RPMI8226 (cell line): ENCODE results near the gene CPHXL2.

ENCODE experiments used
- DNase-seq: peaks from one replicate; pipeline ENCODE4 v3.0.0-alpha.2; 2015

Gene CPHXL2

GRCh38 chr16:75635036-75635435, 41.8 kb downstream of the CPHXL2 start:
- no peak for DNase-seq

DNA sequence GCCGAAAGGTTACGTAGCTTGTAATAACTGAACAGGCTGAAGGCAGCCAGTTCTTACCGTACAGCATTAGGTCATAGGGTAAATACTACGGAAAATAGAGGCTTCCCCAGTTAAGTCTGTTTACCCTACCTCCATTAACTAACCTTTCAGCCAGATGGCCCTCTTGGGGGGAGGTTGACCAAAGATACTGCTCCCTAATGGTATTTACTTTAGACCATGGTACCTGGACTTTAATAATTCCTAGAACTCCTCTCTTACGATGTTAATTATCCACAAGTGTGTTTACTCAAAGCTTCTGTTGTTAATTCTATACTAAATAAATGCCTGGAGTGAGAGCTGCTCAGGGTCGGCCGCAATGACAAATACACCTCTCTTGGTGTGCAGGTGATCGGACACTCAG, 44.0 kb downstream of the CPHXL2 start:
- DNase-seq = no peak

DNA sequence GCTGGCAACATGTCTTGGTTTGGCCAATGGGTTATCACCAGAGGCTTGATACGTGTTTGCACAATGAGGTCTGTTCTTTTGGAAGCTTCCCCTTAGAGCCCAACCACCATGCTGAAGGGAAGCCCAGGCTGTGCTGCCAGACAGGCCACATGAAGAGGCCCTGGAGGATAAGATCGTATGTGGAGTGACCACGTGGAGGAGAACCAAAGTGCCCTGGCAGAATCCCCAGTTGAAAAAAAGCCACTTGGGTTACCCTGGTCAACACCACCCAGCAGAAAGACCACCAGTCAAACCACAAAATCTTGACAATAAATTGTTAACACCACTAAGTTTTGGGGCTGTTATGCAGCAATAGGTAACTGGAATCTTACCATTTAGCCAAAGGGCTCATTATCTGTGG, 46.8 kb downstream of the CPHXL2 start:
- DNase-seq = no peak

- no peak for DNase-seq
Measured at GRCh38 chr16:75629132-75629531, 47.7 kb downstream of the CPHXL2 start.

- no peak for DNase-seq
Measured at GRCh38 chr16:75628351-75628750, 48.5 kb downstream of the CPHXL2 start.

DNA sequence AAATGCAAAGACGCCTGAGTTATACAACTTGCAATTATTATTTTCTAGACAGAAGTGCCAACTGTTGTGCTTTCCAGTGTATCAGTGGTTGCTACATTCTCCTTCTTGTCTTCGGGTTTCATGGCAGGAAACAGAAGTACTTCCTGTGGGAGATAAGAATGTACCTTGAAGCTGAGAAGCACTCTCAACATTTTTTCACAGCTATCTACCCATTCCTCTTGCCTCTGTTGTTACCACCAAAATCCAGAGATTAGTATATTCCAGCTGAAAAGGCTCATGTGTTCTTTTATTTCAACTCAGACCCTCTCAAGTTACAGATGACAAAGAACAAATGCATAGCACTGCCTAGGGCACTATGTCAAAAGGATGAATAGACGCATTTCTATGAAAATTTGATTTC, 49.0 kb downstream of the CPHXL2 start:
- DNase-seq = no peak

DNA sequence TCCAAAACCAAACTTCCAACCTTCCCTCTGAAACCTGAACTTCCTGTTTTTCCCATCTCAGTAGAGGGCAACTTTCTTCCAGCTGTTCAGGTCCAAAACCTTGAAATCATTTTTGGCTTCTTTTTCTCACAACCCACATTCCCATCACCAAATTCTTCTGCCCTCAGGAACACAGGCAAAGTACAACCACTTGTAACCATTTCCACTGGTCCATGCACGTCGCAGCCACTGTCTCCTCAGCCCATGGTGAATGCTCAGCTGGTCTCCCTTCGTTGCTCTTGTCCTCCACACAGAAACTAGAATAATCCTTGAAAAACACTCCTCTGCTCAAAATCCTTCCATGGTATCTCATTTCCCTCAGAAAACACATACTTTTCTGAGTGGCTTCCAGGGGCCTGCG, 50.0 kb downstream of the CPHXL2 start:
- DNase-seq = no peak

GRCh38 chr16:75624921-75625334, 51.9 kb downstream of the CPHXL2 start:
- DNase-seq = no peak

- DNase-seq = peak; percentile 99
Measured at GRCh38 chr16:75622761-75623605, 53.8 kb downstream of the CPHXL2 start, which contains the start of gene ADAT1. ADAT1 (minus strand) TSS chr16:75623281; CDS start chr16:75620799, 2,482 bp downstream.

DNA sequence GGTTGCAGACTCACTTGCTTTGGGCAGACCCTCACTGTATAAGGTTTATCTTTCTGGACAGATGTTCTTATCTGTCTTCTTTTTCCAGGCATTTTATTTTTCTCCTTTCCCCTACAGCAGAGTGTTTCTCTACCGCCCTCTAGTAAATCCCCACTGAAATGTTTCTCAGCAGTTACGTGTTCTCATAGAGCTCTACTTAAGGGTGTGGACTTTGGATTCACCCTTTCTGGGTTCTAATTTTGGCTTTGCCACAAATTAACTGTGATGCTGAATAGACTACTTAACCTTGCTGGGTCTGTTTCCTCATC, 55.7 kb downstream of the CPHXL2 start:
- peak; percentile 11 for DNase-seq

DNA sequence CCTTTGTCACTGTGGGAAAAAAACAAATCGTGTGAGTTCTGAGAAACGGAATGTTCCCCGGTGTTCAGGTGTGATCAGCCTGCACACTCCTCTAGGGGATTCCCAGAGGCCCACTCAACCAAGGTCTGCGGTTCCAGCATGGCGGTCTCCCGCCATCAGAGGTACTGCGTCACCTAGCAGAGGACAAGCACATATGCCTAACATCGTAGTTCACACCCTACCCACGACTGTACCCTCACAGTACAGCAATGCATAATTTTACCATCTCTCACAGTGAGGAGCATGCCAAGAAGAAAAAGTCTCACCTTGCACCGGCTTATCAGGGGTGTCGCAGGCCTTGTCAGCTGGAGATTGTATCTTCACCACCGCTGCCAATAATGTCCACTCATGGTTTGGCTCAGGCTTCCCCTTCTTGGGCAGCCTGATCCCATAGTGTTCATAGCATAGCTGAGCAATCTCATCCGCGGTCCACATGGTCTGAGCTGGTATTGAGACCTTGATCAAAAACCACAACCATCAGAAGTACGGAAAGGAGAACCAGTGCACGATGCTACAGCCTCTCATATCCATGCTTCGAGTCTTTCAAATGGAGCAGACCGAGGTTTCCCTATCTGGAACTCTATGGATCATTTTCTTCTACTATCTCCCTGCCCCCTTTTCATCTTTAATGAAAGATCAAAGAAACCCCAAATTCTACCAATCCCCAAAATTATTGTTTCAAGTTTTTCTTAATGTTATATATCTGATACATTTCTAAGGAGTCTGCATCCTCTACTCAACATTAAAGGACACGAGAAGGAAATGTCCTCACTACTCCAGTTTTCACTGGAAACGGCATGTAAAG, 56.3 kb downstream of the CPHXL2 start:
- no peak for DNase-seq

DNA sequence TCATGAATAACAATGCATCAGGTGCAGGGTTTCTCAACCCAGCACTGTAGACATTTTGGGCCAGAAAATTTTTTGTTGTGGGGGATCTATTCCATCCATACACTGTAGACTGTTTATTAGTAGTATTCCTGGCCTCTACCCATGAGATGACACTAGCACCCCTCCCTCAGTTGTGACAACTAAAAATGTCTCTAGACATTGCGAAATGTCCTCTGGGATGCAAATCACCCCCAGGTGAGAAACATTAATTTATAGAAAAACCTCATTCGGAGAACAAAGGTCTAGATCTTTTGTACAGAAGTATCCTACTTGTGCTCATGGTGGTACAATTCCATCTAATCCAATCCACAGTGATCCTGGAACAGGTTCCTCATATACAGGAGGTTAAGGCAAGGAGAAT, 58.0 kb downstream of the CPHXL2 start:
- no peak for DNase-seq

DNA sequence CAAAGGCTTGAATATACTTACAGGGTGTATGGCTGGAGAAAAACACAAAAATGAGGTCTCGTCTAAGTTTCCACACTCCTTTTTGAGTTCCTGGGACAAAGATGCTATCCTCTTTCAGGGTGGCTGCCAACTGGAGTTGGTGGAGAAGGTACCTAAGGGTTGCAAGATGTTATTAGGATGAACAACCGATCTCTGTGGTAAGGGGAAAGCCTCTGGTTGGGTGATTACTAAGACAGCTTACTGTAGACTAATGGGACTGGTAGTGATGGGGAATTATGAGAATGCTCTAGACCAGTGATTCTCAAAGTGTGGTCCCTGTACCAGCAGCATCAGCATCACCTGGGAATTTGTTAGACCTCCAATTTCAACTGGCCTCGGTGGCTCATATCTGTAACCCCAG, 59.7 kb downstream of the CPHXL2 start:
- no peak for DNase-seq

- DNase-seq = no peak
Measured at GRCh38 chr16:75616521-75617010, 60.2 kb downstream of the CPHXL2 start.

DNA sequence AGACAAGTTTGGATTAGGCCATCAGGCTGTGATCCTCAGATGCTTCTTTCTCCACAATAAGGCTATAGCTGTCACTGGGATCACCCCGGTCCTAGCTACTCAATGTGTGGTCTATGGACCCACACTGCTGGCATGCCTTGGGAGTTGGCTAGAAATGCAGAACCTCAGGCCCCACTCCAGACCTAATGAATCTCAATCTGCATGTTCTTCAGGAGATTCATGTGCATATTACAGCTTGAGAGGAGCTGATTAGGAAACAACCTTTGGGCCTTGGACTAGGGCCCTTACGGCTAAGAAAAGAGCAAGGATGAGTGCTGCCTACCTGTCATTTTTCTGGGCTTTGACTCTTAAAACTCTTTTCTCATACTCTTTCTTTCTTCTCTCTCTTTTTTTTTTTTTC, 61.2 kb downstream of the CPHXL2 start:
- DNase-seq = no peak

GRCh38 chr16:75614066-75614897, 62.5 kb downstream of the CPHXL2 start:
- no peak for DNase-seq
